ENCODE measurements around the gene TBCD.

TBCD gene

GRCh38 chr17:82751571-82752370 is at the start of gene TBCD:
Gene TBCD, plus strand, starts transcription at chr17:82752065. Its CDS starts 129 bp downstream, at chr17:82752194.
- DNase-seq: peak; percentile 74

- DNase-seq: no peak
Measured at GRCh38 chr17:82702231-82702927, 49.5 kb upstream of the TBCD start.

DNA sequence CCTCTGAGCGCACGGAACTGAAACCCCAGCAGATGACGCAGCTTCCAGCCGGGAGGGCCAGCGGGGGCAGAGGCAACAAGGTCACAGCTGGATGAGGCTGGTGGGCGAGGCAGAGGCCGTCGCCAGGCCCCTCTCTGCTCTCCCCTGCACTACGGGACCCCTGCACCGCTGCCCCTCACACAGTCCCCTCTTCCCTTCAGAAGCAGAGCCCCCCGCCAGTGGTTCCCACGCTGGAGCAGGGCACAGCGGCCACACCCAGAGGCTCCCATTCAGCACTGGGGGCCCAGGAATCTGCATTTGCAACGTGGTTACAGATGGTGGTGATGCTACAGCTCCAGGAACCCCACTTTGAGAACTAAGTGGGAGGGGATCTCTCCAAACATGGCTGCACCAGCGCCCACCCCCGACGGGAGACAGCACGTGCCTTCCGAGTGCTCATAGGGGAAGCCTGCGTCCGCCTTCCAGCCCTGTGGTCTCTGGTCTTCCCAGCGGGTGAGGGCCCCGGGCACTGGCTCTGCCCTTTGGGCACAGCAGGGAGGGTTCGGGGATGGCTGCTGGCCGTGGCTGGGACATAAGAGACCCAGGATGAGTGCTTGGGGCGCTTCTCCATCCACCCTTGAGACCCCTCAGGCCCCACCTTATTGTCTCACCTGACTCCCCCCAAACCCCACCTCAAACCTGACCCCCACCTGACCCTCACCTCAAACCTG is 48.7 kb upstream of the TBCD start:
- no peak for DNase-seq

DNA sequence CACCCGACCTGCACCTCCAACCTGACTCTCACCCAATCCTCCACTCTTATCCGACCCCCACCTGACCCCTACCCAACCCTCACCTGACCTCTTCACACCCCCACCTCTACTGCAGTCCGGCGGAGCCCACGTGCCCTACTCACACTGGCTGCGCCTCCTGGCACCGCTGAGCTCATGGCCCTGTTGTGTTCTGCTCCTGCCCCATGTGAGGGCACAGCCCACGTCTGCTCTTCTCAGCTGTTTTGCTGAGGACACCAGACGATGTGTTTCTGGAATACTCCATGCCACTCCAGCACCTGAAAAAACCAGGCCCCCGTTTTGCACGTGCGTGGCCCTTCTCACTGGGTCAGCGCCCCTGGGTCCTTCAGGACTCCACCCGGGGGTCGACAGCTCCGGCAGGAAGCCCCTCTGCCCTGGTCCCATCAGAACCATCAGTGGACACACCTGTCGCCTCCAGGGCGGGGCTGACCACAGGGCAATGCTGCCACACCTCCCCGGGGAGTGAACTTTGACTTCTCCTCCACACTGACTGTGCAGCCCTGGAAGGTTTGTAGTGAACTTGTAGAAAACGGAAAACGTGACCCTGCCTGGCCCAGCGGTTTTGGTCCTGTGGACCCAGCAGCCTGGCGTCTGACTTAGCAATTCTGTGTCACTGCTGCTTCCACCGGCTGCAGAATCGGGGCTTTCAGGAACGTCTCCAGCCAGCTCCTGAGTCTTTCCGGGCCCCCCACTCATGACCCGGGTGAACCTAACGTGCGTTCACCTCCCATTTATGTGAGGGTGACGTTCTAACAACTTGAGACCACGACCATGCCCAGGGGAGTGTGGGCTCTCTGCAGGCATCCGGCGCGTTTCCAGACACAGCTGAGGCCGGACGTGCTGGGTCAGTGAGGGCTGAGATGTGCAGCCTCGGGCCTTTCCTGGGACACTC is 47.7 kb upstream of the TBCD start:
- DNase-seq: no peak

DNA sequence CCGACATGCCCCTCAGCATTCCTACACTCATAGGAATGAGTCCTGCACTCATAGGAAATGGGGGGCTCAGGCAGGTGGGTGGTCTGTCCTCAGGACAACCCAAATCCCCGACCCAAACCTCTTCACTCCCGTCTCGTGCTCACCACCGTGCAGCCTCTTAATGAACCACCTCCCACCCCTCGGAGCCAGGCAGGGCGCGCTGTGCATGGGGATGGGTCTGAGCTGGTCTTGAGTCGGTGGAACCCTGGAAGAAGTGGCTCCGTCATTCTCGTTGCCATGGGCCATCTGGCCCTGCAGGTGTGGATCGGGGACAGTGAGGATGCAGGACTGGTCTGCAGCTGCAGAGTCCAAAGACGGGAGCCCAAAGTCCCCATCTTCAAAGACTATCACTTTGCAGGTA is 47.0 kb upstream of the TBCD start:
- DNase-seq: no peak

DNA sequence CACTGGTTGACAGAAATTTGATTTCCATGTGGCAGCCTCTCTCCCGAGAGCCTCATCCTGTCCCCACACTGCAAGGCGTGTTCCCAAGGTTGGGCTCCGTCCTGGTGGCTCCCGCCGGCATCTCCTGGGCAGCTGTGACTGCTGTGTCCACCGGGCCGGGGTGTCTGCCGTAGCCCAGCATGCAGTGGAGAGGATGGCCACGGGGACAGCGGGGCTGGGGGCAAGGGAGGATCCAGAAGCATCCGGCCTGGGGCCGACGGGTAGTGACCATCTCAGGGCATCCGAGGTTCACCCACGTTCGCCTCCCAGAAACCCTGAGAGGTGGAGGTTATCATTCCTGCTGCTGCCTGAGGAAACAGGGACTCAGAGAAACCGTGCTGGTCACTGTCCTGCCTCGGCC is 46.1 kb upstream of the TBCD start:
- DNase-seq: no peak

DNA sequence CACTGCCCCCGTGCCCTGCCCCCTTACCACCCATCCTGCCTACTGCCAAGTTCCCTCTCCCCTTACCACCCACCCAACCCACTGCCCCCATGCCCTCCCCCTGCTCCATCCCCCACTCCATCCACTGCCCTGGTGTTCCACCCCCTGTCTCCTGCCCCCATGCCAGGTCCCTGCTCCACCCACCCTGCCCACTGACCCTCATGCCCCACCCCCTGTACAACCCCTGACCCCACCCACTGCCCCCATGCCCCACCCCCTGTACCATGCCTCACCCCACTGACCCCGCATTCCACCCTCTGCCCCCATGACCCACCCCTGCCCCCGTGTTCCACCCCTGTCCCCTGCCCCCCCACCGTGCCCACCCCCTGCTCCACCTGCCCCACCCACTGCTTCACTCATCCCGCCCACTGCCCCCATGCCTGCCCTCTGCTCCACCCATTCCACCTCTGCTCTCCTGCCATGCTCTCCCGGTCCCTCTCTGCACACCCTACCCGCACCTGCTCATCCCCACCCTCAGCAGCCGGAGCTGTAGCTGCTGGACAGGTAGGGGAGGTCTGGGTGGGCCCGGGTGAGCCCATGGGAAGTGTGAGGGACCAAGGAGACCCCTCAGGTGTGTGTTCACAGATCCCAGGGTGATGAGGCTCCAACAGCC is 42.7 kb upstream of the TBCD start:
- DNase-seq: no peak

DNA sequence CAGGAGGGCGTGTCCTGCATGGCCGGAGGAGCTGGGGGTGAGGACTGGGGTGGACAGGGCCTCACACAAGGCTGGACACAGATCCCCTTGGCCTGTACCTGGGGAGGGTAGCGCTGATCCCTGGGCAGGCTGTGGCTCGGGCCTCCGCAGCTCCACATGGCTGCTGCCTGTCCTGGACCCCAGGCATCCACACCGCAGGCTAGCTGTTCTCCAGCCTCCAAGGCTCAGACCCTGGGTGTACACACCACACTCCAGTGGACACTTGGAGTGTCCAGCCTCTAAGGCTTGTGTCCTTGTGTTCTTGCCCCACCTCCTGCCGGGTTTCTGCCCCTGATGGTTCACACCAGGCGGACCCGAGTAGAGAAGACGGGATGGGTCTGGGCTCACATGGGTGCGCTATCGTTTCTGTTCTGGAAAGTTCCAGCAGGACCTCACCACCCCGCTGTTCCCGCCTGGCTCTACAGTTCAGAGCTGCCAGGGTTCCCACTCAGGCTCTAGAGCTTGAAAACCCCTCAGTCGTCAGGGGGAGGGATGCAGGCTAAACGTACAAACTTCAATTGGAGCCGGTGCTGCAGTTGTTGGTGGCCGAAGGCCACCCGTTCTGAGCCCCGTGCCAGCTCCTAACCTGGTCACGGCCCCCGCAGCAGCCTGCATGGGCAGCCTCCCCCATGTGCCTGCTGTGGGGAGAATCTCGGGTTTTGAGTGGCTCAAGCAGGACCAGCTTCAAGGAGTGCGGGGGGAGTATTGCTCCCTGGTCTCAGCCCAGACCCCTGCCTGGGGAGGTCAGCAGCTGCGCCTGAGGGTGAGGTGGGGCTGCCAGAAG is 42.0 kb upstream of the TBCD start:
- DNase-seq: no peak

GRCh38 chr17:82710499-82711232 is 41.2 kb upstream of the TBCD start:
- DNase-seq: no peak

DNA sequence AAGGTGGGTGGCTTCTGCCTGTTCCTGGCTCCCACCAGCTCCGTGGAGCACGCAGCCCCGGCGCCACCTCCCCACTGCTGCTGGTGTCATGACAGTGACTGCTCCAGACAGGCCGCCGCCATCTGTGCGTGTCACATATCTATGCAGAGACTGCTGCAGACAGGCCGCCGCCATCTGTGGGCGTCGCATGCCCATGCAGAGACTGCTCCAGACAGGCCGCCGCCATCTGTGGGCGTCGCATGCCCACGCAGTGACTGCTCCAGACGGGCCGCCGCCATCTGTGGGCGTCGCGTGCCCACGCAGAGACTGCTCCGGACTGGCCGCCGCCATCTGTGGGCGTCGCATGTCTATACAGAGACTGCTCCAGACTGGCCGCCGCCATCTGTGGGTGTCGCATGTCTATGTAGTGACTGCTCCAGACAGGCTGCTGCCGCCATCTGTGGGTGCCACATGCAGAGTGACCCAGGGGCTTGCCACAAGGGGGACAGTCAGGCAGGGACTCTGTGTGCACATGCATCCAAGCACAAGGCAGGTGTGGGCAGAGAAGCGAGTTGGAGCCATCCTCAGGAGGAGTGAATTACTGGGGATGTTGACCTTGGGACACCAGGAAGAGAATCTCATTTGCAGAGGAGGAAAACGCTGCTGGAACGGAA is 38.7 kb upstream of the TBCD start:
- DNase-seq: no peak

- peak; percentile 92 for DNase-seq
Measured at GRCh38 chr17:82716203-82717010, 35.5 kb upstream of the TBCD start, which contains the start of gene FN3KRP. Gene FN3KRP, plus strand, starts transcription at chr17:82716706. Its CDS starts 50 bp downstream, at chr17:82716756.

- DNase-seq: peak; percentile 18
Measured at GRCh38 chr17:82718986-82719685, 32.7 kb upstream of the TBCD start.

DNA sequence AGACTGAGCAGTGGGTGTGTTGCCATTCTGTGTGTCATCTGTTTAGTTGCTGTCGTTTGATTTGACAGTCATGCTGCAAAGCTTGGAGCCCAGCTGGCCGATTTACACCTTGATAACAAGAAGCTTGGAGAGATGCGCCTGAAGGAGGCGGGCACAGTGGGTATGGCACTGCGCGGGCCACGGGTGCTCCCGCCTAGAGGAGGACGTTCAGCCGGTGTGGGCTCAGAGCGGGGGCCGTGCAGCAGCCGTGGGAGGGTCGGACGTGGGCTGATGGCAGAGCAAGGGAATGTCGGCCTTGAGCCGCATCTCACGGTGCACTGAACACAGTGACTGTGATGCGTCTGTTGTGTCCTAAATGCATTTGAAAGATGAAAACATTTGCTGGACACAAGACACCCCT is 31.7 kb upstream of the TBCD start:
- DNase-seq: no peak

DNA sequence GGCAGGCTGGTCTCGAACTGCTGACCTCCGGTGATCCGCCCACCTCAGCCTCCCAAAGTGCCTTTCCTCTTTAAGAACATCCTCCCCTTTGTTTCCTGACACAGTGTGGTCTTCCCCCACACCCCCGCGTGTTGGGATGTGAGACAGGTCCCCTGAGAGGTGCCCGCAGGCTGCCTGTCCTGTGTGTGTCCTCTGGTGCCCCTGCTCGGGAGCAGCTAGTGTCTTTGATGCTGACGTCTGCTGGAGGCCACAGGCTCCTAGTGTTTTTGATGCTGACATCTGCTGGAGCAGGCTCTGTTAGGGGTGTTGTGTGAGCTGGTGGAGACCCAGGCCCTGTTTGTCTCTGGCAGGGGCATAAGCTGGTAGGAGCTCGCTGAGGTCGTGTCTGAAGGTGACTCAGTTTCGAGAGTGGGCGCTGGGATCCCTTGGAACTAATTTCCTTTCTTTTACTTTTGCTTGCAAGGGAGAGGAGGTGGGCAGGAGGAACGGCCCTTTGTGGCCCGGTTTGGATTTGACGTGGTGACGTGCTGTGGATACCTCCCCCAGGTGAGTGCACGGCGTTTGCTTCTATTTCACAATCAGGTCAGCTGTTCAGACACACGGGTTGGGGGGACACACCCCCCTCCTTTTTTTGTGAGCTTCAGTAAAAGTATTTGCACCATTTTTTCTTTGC is 29.4 kb upstream of the TBCD start:
- DNase-seq: no peak

DNA sequence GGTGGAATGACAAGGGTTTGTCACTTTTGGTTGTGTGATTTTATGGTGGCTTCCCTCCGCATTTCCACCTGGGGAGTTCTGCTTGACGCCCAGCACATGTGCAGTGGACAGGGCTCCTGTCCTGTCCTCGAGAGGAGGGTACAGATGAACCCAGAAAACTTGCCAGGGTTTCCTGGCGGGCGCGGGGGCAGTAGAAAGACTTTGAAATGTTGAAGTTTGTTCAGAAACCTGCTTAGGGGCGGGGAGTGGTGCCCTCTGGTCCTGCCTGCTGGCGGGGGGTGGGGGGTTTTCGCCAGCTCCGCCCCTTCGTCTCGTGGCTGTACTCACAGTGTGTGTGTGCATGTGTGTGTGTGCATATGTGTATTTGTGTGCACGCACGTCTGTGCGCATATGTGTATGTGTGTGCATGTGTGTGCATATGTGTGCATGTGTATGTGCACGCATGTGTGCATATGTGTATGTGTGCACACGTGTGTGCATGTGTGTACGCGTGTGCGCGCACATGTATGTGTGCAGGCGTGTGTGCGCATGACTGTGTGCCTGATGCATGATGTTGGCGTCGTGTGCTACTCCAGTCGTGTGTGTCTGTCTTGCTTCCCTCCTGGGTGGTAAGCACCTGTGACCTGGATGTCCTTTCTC is 28.6 kb upstream of the TBCD start:
- no peak for DNase-seq

GRCh38 chr17:82726427-82726826 is 25.4 kb upstream of the TBCD start:
- DNase-seq: no peak
